Neural progenitor cell (in vitro differentiated cells): ENCODE data around the gene ARL13A.

Experiments used
- EZH2 ChIP-seq: fragments of 200-600 bp; sonication (generic); IDR thresholded peaks from 2 replicates; pipeline ENCODE4 v1.6.1; 2017; ENCODE audit warnings: antibody characterized with exemption, mild to moderate bottlenecking, moderate library complexity
- EZH2phosphoT487 ChIP-seq: fragments of 200-600 bp; sonication (generic); IDR thresholded peaks from 2 replicates; pipeline ENCODE4 v1.6.1; 2017; ENCODE audit warnings: antibody characterized with exemption
- TF ChIP-seq, protein P1 (sequence below): fragments of 200-600 bp; sonication (generic); IDR thresholded peaks from 2 replicates; pipeline ENCODE4 v1.5.1; 2017; ENCODE audit warnings: antibody characterized with exemption, mild to moderate bottlenecking

DNA sequence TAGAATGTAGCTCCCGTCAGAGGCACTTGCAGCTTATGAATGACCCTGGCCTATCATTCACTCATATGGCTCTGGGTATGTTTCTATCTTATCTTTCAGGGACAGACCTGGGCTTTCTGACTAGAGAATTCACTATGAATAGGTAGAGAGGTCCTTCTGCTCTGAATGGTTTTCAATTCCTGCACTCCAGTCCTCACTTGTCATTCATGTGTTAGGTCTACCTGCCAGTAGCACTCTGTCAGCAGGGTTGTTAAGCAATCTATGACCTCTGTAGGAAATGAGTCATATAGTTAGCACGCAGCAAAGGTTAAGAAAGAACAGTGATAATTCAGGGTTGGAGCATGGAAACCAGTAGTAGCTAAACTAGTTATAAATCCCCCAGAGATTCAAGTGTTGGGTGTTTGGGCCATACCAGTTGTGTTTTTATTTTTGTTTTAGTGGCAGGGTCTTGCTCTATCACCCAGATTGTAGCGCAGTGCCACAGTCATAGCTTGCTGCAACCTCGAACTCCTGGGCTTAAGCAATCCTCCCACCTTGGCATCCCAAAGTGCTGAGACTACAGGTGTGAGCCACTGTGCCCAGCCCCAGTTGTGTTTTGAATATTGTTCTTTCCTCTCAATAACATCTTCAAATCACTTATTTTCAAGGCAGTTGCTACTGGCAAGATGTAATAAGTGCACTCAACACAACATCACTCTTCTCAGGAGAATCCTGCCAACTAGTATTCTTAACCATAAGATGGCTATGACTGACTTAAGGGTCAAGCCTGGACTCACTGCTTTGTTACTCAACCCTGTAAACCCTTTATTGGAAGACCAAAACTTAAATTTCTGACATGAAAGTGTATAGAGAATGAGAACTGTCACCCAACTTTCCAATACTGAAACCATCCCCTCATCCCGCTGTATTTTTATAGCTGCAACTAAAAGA is 25.1 kb downstream of the ARL13A start:
- TF ChIP-seq, protein P1, sequence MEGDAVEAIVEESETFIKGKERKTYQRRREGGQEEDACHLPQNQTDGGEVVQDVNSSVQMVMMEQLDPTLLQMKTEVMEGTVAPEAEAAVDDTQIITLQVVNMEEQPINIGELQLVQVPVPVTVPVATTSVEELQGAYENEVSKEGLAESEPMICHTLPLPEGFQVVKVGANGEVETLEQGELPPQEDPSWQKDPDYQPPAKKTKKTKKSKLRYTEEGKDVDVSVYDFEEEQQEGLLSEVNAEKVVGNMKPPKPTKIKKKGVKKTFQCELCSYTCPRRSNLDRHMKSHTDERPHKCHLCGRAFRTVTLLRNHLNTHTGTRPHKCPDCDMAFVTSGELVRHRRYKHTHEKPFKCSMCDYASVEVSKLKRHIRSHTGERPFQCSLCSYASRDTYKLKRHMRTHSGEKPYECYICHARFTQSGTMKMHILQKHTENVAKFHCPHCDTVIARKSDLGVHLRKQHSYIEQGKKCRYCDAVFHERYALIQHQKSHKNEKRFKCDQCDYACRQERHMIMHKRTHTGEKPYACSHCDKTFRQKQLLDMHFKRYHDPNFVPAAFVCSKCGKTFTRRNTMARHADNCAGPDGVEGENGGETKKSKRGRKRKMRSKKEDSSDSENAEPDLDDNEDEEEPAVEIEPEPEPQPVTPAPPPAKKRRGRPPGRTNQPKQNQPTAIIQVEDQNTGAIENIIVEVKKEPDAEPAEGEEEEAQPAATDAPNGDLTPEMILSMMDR = no peak
- no peak for TF ChIP-seq EZH2phosphoT487
- TF ChIP-seq EZH2 = no peak
